ENCODE results near the gene ZNF473.

The ZNF473 gene

DNA sequence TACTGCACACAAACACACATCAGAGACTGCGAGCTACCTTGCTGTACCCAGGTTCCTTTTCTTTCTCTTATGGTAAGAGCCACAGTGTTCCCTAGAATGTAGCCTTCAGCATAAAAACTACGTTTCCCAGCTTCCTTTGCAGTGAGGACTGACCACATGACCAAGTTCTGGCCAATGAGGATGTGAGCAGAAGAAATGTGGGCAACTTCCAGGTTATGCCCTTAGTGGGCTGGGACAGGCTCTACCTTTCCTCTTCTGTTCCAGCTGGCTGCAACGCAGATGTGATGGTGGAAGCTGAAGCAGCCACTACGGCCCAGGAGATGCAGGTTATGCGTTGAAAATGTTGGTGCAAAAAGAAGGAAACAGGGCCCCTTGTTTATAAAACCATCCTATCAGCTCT is 28.1 kb upstream of the ZNF473 start:
- TF ChIP-seq YY1 (IDR thresholded peaks at IDR 0.05; ENCODE audit: insufficient read depth, insufficient read length), result no peak
- TF ChIP-seq SUZ12 (IDR thresholded peaks at IDR 0.05; ENCODE audit: extremely low read depth, insufficient read depth, insufficient read length), result no peak
- TF ChIP-seq ZNF274 (IDR thresholded peaks at IDR 0.05; ENCODE audit: low read depth, low read length), result no peak
- Histone ChIP-seq H3K36me3 (ENCODE audit: insufficient read depth, insufficient read length, low read length) (peaks cover 75% of the 10 kb centered on the region), H3K4me3 (ENCODE audit: insufficient read length, low read depth) (no peak overlapping the region), H3K9me3 (ENCODE audit: insufficient read depth, low read length) (no peaks in the 10 kb centered on the region), H3K27me3 (ENCODE audit: insufficient read depth, insufficient read length) (no peaks in the 10 kb centered on the region), H3K4me1 (ENCODE audit: insufficient read depth, insufficient read length) (no peaks in the 10 kb centered on the region), H3K9ac (ENCODE audit: insufficient read length, low read depth) (no peak overlapping the region)
- DNase-seq (ENCODE audit: low read depth, low spot score), result no peak

DNA sequence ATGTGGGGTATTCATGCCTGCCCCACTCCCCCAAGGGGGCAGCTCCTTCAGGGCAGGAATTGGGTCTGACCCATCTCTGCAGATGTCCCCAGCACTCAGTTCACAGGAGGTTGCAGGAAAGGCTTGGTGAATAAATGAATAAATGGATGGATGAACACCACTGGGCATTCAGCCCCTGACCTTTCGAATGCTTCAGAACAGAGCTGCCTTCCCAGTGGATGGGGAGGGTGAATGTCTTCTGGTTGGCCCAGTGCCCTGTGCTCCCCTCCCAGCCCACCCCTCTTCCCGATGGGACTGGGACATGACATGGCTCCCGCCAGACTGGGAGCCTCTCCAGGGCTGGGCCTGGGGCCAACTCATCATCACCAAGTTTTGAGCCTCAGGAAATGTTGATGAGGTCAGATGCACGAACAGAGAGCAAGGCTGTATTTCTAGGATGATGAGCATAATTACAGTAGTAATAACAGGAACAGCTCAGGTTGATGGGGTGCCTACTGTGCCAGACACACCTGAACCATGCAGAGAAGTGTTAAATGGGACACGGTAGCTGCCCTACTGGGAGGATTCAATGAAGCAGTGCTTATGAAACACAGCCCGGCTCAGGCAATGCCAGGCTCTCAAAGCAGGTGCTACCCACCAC is 26.3 kb upstream of the ZNF473 start:
- Histone ChIP-seq H3K9me3 (ENCODE audit: insufficient read depth, low read length) (no peaks in the 10 kb centered on the region), H3K36me3 (ENCODE audit: insufficient read depth, insufficient read length, low read length) (peaks cover 73% of the 10 kb centered on the region), H3K9ac (ENCODE audit: insufficient read length, low read depth) (no peak overlapping the region), H3K27me3 (ENCODE audit: insufficient read depth, insufficient read length) (no peaks in the 10 kb centered on the region), H3K4me3 (ENCODE audit: insufficient read length, low read depth) (no peak overlapping the region), H3K4me1 (ENCODE audit: insufficient read depth, insufficient read length) (no peaks in the 10 kb centered on the region)
- TF ChIP-seq ZNF274 (IDR thresholded peaks at IDR 0.05; ENCODE audit: low read depth, low read length) (no peak), YY1 (IDR thresholded peaks at IDR 0.05; ENCODE audit: insufficient read depth, insufficient read length) (no peak), SUZ12 (IDR thresholded peaks at IDR 0.05; ENCODE audit: extremely low read depth, insufficient read depth, insufficient read length) (no peak)
- DNase-seq (ENCODE audit: low read depth, low spot score), result no peak

DNA sequence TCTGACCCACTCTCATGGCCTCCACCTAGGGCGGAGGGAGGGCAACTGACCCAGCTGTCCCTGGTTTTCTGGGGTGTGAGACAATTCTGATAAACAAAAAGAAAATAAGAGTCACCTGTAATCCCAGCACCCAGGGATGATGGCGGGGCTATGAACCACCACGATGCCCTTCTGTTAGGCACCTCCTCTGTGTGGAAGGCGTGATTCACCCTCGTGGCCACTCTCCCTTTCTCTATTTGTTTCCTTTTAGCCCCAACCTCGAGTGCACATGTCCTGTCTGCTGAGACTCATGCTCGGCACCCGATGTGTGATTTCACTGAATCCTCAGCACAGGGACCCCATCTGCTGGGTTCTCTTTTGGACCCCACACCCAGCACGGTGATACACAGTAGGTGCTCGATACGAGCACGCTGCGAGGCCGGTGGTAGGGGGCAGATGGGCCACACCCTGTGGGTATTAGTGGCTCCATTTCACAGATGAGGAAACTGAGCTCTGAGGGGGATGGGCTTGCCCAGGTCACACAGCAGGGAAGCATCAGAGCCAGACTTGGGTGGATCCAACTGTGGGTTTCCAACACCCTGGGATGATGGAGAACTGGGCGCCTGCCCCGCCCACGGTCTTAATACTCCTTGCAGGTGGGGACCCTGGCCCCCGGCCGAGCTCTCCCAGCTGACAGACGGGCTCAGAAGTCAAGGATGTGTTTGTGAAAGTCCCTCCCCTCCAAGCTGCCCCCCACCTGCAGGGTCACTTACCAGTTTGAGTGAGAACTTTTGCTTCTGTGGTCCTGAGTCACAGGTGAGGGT is 25.6 kb upstream of the ZNF473 start:
- Histone ChIP-seq H3K36me3 (ENCODE audit: insufficient read depth, insufficient read length, low read length) (peaks cover 70% of the 10 kb centered on the region), H3K9me3 (ENCODE audit: insufficient read depth, low read length) (no peaks in the 10 kb centered on the region), H3K4me3 (ENCODE audit: insufficient read length, low read depth) (no peak overlapping the region), H3K9ac (ENCODE audit: insufficient read length, low read depth) (no peak overlapping the region), H3K4me1 (ENCODE audit: insufficient read depth, insufficient read length) (no peaks in the 10 kb centered on the region), H3K27me3 (ENCODE audit: insufficient read depth, insufficient read length) (no peaks in the 10 kb centered on the region)
- no peak for DNase-seq (ENCODE audit: low read depth, low spot score)
- TF ChIP-seq SUZ12 (IDR thresholded peaks at IDR 0.05; ENCODE audit: extremely low read depth, insufficient read depth, insufficient read length) (no peak), YY1 (IDR thresholded peaks at IDR 0.05; ENCODE audit: insufficient read depth, insufficient read length) (no peak), ZNF274 (IDR thresholded peaks at IDR 0.05; ENCODE audit: low read depth, low read length) (no peak)

DNA sequence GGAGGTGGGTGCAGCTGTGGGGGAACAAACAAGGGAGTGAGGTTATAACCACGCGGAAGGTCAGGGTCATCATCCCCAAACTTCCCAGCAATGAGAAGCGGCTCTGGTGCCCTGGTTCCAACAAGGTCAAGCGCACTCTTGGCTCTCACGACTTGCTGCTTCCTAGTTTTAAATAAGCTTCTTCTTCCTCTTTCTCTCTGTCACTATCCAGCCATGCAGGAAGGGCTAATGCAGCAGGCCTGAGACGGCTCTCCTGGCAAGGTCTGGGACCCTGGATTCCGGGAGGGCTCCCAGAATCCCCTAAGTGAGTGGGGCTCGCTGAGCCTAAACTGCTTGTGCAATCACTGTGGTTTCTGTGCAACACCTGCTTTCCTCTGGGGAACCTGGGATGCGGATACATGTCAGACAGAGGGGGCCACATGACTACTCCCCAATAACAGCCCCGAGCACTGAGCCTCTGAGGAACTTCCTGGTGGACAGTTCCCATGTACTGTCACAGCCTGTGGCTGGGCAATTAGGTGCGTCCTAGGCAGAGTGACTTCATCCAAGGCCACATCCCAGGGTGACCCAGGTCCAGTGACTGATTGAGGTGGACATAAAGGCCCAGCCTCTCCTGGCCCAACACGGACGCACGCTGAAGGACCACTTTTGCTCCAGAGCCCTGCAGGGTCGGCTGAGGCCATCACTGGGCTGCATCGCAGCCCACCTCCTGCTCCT is 24.8 kb upstream of the ZNF473 start:
- peaks cover 70% of the 10 kb centered on the region for H3K36me3 ChIP-seq (ENCODE audit: insufficient read depth, insufficient read length, low read length)
- H3K9ac ChIP-seq (ENCODE audit: insufficient read length, low read depth), result no peak overlapping the region
- TF ChIP-seq SUZ12 (IDR thresholded peaks at IDR 0.05; ENCODE audit: extremely low read depth, insufficient read depth, insufficient read length) (no peak), ZNF274 (IDR thresholded peaks at IDR 0.05; ENCODE audit: low read depth, low read length) (no peak), YY1 (IDR thresholded peaks at IDR 0.05; ENCODE audit: insufficient read depth, insufficient read length) (no peak)
- no peaks in the 10 kb centered on the region for H3K27me3 ChIP-seq (ENCODE audit: insufficient read depth, insufficient read length)
- DNase-seq (ENCODE audit: low read depth, low spot score), result no peak
- H3K9me3 ChIP-seq (ENCODE audit: insufficient read depth, low read length), result no peaks in the 10 kb centered on the region
- H3K4me1 ChIP-seq (ENCODE audit: insufficient read depth, insufficient read length), result no peaks in the 10 kb centered on the region
- H3K4me3 ChIP-seq (ENCODE audit: insufficient read length, low read depth), result no peak overlapping the region

DNA sequence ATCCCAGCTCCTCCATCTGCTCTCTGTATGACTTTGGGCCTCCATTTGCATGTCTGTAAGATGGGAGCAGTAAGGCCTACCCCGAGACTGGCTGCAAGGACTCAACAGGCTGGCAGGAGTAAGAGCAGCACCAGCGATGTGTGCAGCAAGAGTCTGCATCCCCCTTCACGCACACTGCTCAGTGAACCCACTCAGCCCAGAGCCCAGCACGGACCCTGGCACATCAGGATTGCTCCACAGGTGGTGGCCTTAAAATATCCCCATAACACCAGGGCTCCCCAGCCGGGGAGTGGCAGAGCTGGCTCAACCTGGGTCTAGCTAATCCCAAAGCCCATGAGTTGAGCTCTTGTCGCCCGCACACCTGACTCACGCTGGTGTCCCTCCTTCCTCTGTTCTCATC is 24.0 kb upstream of the ZNF473 start:
- Histone ChIP-seq H3K9ac (ENCODE audit: insufficient read length, low read depth) (no peak overlapping the region), H3K9me3 (ENCODE audit: insufficient read depth, low read length) (no peaks in the 10 kb centered on the region), H3K36me3 (ENCODE audit: insufficient read depth, insufficient read length, low read length) (peaks cover 69% of the 10 kb centered on the region), H3K4me3 (ENCODE audit: insufficient read length, low read depth) (no peak overlapping the region), H3K4me1 (ENCODE audit: insufficient read depth, insufficient read length) (no peaks in the 10 kb centered on the region), H3K27me3 (ENCODE audit: insufficient read depth, insufficient read length) (no peaks in the 10 kb centered on the region)
- TF ChIP-seq ZNF274 (IDR thresholded peaks at IDR 0.05; ENCODE audit: low read depth, low read length) (no peak), SUZ12 (IDR thresholded peaks at IDR 0.05; ENCODE audit: extremely low read depth, insufficient read depth, insufficient read length) (no peak), YY1 (IDR thresholded peaks at IDR 0.05; ENCODE audit: insufficient read depth, insufficient read length) (no peak)
- no peak for DNase-seq (ENCODE audit: low read depth, low spot score)

DNA sequence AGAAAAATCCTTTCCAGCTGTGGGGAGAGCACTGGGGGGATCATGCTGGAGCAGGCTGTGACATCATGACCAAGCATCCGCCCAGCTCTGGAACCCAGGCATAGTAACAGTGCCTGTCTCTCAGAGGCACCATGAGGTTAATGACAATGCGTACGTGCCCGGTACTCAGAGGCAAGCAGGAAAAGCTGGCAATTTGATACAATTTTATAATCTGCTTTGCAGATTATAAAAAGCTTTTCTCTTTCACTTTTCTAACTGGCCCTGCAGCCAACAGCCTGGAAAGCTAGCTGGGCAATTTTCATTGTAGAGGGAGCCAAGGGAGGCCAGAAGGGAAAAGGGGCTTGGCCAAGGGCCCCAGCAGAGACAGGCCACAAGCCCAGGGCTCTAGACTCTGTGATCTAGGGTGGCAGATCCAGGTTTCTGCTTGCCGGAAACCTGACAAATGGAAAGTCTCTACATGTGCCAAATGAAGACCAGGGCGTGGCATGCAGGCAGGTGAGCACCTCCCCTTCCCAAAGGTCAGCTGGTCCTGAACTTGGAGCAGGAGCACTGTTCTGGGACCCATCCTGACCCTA is 23.3 kb upstream of the ZNF473 start:
- no peak for DNase-seq (ENCODE audit: low read depth, low spot score)
- no peaks in the 10 kb centered on the region for H3K4me1 ChIP-seq (ENCODE audit: insufficient read depth, insufficient read length)
- no peak overlapping the region for H3K4me3 ChIP-seq (ENCODE audit: insufficient read length, low read depth)
- peaks cover 71% of the 10 kb centered on the region for H3K36me3 ChIP-seq (ENCODE audit: insufficient read depth, insufficient read length, low read length)
- no peaks in the 10 kb centered on the region for H3K9me3 ChIP-seq (ENCODE audit: insufficient read depth, low read length)
- no peaks in the 10 kb centered on the region for H3K27me3 ChIP-seq (ENCODE audit: insufficient read depth, insufficient read length)
- TF ChIP-seq ZNF274 (IDR thresholded peaks at IDR 0.05; ENCODE audit: low read depth, low read length) (no peak), YY1 (IDR thresholded peaks at IDR 0.05; ENCODE audit: insufficient read depth, insufficient read length) (no peak), SUZ12 (IDR thresholded peaks at IDR 0.05; ENCODE audit: extremely low read depth, insufficient read depth, insufficient read length) (no peak)
- H3K9ac ChIP-seq (ENCODE audit: insufficient read length, low read depth), result no peak overlapping the region

Data from NT2/D1 (cell line).